OCI-LY3 (cell line): ENCODE results near the gene FGF11.
A peak's percentile ranks its signal among the peaks of the same experiment; 100 is the strongest.

Source experiments
- H2AFZ ChIP-seq: fragments of 200-600, 300-600 bp; shearing (Covaris generic); 2 replicates; pipeline ENCODE4 v1.6.0; 2014; ENCODE audit warnings: antibody characterized with exemption, low read depth, low read length
- H3K27ac ChIP-seq: fragments of 200-600, 300-600 bp; sonication (generic); 2 replicates; pipeline ENCODE4 v1.5.1; 2014; ENCODE audit warnings: mild to moderate bottlenecking, low read length, moderate library complexity, mixed read lengths
- H3K27me3 ChIP-seq: fragments of 200-600, 300-600 bp; sonication (generic); 2 replicates; pipeline ENCODE4 v1.6.1; 2014; ENCODE audit warnings: low read depth, low read length, mixed read lengths
- H3K36me3 ChIP-seq: fragments of 200-600, 300-600 bp; sonication (generic); replicated peaks from 2 replicates; pipeline ENCODE3; 2014; ENCODE audit warnings: low read depth, low read length, mixed read lengths
- H3K4me1 ChIP-seq: fragments of 300-600, 200-600 bp; sonication (generic); 2 replicates; pipeline ENCODE4 v1.6.1; 2014; ENCODE audit warnings: low read length, mixed read lengths
- H3K4me2 ChIP-seq: fragments of 200-600, 300-600 bp; sonication (generic); 2 replicates; pipeline ENCODE4 v1.6.1; 2014; ENCODE audit warnings: low read length, mixed read lengths
- H3K4me3 ChIP-seq: fragments of 300-600, 200-600 bp; sonication (generic); 2 replicates; pipeline ENCODE4 v1.5.1; 2014; ENCODE audit warnings: antibody characterized with exemption, mild to moderate bottlenecking, low read length, moderate library complexity
- H3K79me2 ChIP-seq: fragments of 300-600, 200-600 bp; shearing (Covaris generic); 2 replicates; pipeline ENCODE4 v1.6.1; 2014; ENCODE audit warnings: mild to moderate bottlenecking, low read length, mixed read lengths
- H3K9ac ChIP-seq: fragments of 300-600, 200-600 bp; shearing (Covaris generic); 2 replicates; pipeline ENCODE4 v1.6.0; 2014; ENCODE audit warnings: mild to moderate bottlenecking, low read length, moderate library complexity
- H3K9me3 ChIP-seq: fragments of 200-600, 300-600 bp; shearing (Covaris generic); 2 replicates; pipeline ENCODE4 v1.6.1; 2014; ENCODE audit warnings: low read length, mixed read lengths; ENCODE audit not compliant: insufficient read depth
- H4K20me1 ChIP-seq: fragments of 200-600, 300-600 bp; sonication (generic); 2 replicates; pipeline ENCODE4 v1.6.1; 2016; ENCODE audit warnings: low read length, mixed read lengths; ENCODE audit not compliant: insufficient read depth
- CTCF ChIP-seq: fragments of 200-600, 300-600 bp; sonication (generic); IDR thresholded peaks from 2 replicates; pipeline ENCODE4 v1.5.1; 2014; ENCODE audit warnings: antibody characterized with exemption, low read length, low read depth
- EZH2phosphoT487 ChIP-seq: fragments of 200-600 bp; shearing (Covaris generic); IDR thresholded peaks from 2 replicates; pipeline ENCODE4 v1.6.1; 2018; ENCODE audit warnings: antibody characterized with exemption, mixed run types, low read depth

Gene FGF11

GRCh38 chr17:7403977-7404736 is 35.2 kb upstream of the FGF11 start, which contains the start of gene TMEM256:
Gene TMEM256, minus strand, starts transcription at chr17:7404097. Its CDS starts 13 bp downstream, at chr17:7404084.
- H3K27ac ChIP-seq = peak within 1 kb of the TSS; percentile 63
- peak within 1 kb of the TSS; percentile 85 for H3K4me2 ChIP-seq
- no peaks in the 10 kb centered on the region for H4K20me1 ChIP-seq
- H3K9ac ChIP-seq = peak within 1 kb of the TSS; percentile 68
- H3K4me1 ChIP-seq = peaks cover 10% of the 10 kb centered on the region
- H3K36me3 ChIP-seq = no peaks in the 10 kb centered on the region
- no peaks in the 10 kb centered on the region for H3K9me3 ChIP-seq
- H3K79me2 ChIP-seq = no peaks in the 10 kb centered on the region
- H3K4me3 ChIP-seq = peak within 1 kb of the TSS; percentile 83
- TF ChIP-seq CTCF (no peak), EZH2phosphoT487 (no peak)
- H2AFZ ChIP-seq = peak within 1 kb of the TSS; percentile 69; the same call in 1 of the 2 replicates
- peaks cover 5% of the 10 kb centered on the region; the same call in 1 of the 2 replicates for H3K27me3 ChIP-seq

- Histone ChIP-seq H4K20me1 (no peaks in the 10 kb centered on the region), H2AFZ (peak overlapping the region; percentile 69; the same call in 1 of the 2 replicates), H3K36me3 (no peaks in the 10 kb centered on the region), H3K9ac (peak overlapping the region; percentile 68), H3K27me3 (peaks cover 5% of the 10 kb centered on the region; the same call in 1 of the 2 replicates), H3K9me3 (no peaks in the 10 kb centered on the region), H3K4me1 (peaks cover 10% of the 10 kb centered on the region), H3K4me2 (peak overlapping the region; percentile 85), H3K27ac (peak overlapping the region; percentile 63), H3K4me3 (peak overlapping the region; percentile 83), H3K79me2 (no peaks in the 10 kb centered on the region)
- TF ChIP-seq CTCF = no peak
- TF ChIP-seq EZH2phosphoT487 = no peak
These were observed 34.5 kb upstream of the FGF11 start for GRCh38 chr17:7404737-7405349.

GRCh38 chr17:7405350-7406234 is 33.7 kb upstream of the FGF11 start:
- TF ChIP-seq CTCF = no peak
- no peaks in the 10 kb centered on the region for H3K9me3 ChIP-seq
- no peak overlapping the region for H2AFZ ChIP-seq

More at GRCh38 chr17:7405350-7406234, 33.7 kb upstream of the FGF11 start:
- H3K9ac ChIP-seq = no peak overlapping the region
- H3K79me2 ChIP-seq = no peaks in the 10 kb centered on the region
- H4K20me1 ChIP-seq = no peaks in the 10 kb centered on the region
- H3K4me3 ChIP-seq = peak overlapping the region; percentile 83
- no peaks in the 10 kb centered on the region for H3K36me3 ChIP-seq
- H3K4me2 ChIP-seq = peak overlapping the region; percentile 85
- peaks cover 10% of the 10 kb centered on the region for H3K4me1 ChIP-seq
- peaks cover 5% of the 10 kb centered on the region; the same call in 1 of the 2 replicates for H3K27me3 ChIP-seq
- H3K27ac ChIP-seq = no peak overlapping the region
